Measurements from ENCODE around the gene UXS1. TPM values are rescaled to one million over a fixed set of nuclear protein-coding genes. Genes with fewer than 3 reads are reported as not detected.
A peak's percentile ranks its signal among the peaks of the same experiment; 100 is the strongest.

Gene UXS1
- total RNA-seq, 2 donors from 2014 or later: 43.0 to 44.6 TPM

- 95 to 98% methylated on average over 3 to 6 of the region's 6 CpGs for WGBS, 2 experiments (ENCODE audit: insufficient coverage in 1 of 2, insufficient read length in 1 of 2)
Measured at GRCh38 chr2:106120432-106120831, 73.7 kb downstream of the UXS1 start.

GRCh38 chr2:106119074-106119473 is 75.0 kb downstream of the UXS1 start:
- H3K9me3 Mint-ChIP-seq: no peaks in the 10 kb centered on the region
- no peak overlapping the region for H3K4me3 Mint-ChIP-seq
- DNase-seq: no peak
- H3K36me3 Mint-ChIP-seq (ENCODE audit: low read depth): peaks cover 14% of the 10 kb centered on the region
- H3K27me3 Mint-ChIP-seq (ENCODE audit: insufficient read depth): no peaks in the 10 kb centered on the region
- Histone ChIP-seq H3K9me3 (ENCODE audit: control insufficient read depth, low read length) (no peaks in the 10 kb centered on the region), H3K36me3 (ENCODE audit: control insufficient read depth, insufficient read depth, low read length) (peaks cover 34% of the 10 kb centered on the region), H3K4me3 (ENCODE audit: low read length) (no peak overlapping the region), H3K27ac (ENCODE audit: low read depth, low read length) (no peak overlapping the region), H3K9ac (ENCODE audit: extremely low read depth, low read length, poor library complexity, severe bottlenecking) (no peak overlapping the region), H3K4me1 (ENCODE audit: control insufficient read depth, insufficient read depth, low read length) (no peaks in the 10 kb centered on the region), H3K27me3 (ENCODE audit: control insufficient read depth, insufficient read depth, low read length, poor library complexity, severe bottlenecking) (no peaks in the 10 kb centered on the region)
- H3K27ac Mint-ChIP-seq: no peak overlapping the region
- 81 to 100% methylated on average over 3 to 6 of the region's 6 CpGs for WGBS, 2 experiments (ENCODE audit: insufficient coverage in 1 of 2, insufficient read length in 1 of 2)
- H3K4me1 Mint-ChIP-seq: peaks cover 4% of the 10 kb centered on the region
- TF ChIP-seq CTCF (conservative IDR thresholded peaks at IDR 0.05): peak; percentile 10

More at GRCh38 chr2:106120432-106120831, 73.7 kb downstream of the UXS1 start:
- Mint-ChIP-seq H3K4me1 (peaks cover 4% of the 10 kb centered on the region), H3K36me3 (ENCODE audit: low read depth) (peaks cover 22% of the 10 kb centered on the region), H3K9me3 (no peaks in the 10 kb centered on the region), H3K4me3 (no peak overlapping the region), H3K27me3 (ENCODE audit: insufficient read depth) (no peaks in the 10 kb centered on the region), H3K27ac (no peak overlapping the region)
- no peak overlapping the region for H3K9ac ChIP-seq (ENCODE audit: extremely low read depth, low read length, poor library complexity, severe bottlenecking)
- H3K27me3 ChIP-seq (ENCODE audit: control insufficient read depth, insufficient read depth, low read length, poor library complexity, severe bottlenecking): no peaks in the 10 kb centered on the region
- DNase-seq: no peak
- no peak for TF ChIP-seq CTCF (conservative IDR thresholded peaks at IDR 0.05)
- peaks cover 45% of the 10 kb centered on the region for H3K36me3 ChIP-seq (ENCODE audit: control insufficient read depth, insufficient read depth, low read length)
- no peaks in the 10 kb centered on the region for H3K4me1 ChIP-seq (ENCODE audit: control insufficient read depth, insufficient read depth, low read length)
- H3K27ac ChIP-seq (ENCODE audit: low read depth, low read length): no peak overlapping the region
- H3K9me3 ChIP-seq (ENCODE audit: control insufficient read depth, low read length): no peaks in the 10 kb centered on the region
- H3K4me3 ChIP-seq (ENCODE audit: low read length): no peak overlapping the region

GRCh38 chr2:106117882-106118684 is 76.0 kb downstream of the UXS1 start:
- H3K27me3 Mint-ChIP-seq (ENCODE audit: insufficient read depth): no peaks in the 10 kb centered on the region
- H3K9me3 Mint-ChIP-seq: no peaks in the 10 kb centered on the region
- H3K4me3 Mint-ChIP-seq: no peak overlapping the region
- H3K4me1 Mint-ChIP-seq: peaks cover 4% of the 10 kb centered on the region
- Histone ChIP-seq H3K9me3 (ENCODE audit: control insufficient read depth, low read length) (no peaks in the 10 kb centered on the region), H3K9ac (ENCODE audit: extremely low read depth, low read length, poor library complexity, severe bottlenecking) (no peak overlapping the region), H3K36me3 (ENCODE audit: control insufficient read depth, insufficient read depth, low read length) (peaks cover 29% of the 10 kb centered on the region), H3K4me3 (ENCODE audit: low read length) (no peak overlapping the region), H3K4me1 (ENCODE audit: control insufficient read depth, insufficient read depth, low read length) (no peaks in the 10 kb centered on the region), H3K27ac (ENCODE audit: low read depth, low read length) (no peak overlapping the region), H3K27me3 (ENCODE audit: control insufficient read depth, insufficient read depth, low read length, poor library complexity, severe bottlenecking) (no peaks in the 10 kb centered on the region)
- no peak for DNase-seq
- H3K36me3 Mint-ChIP-seq (ENCODE audit: low read depth): peaks cover 14% of the 10 kb centered on the region
- no peak for TF ChIP-seq CTCF (conservative IDR thresholded peaks at IDR 0.05)
- peak overlapping the region; percentile 30 for H3K27ac Mint-ChIP-seq
- 80 to 85% methylated on average over 2 to 8 of the region's 9 CpGs for WGBS, 2 experiments (ENCODE audit: insufficient coverage in 1 of 2, insufficient read length in 1 of 2)

All from endodermal cell (in vitro differentiated cells).